Measurements from ENCODE around the gene RXFP3.

Gene RXFP3

DNA sequence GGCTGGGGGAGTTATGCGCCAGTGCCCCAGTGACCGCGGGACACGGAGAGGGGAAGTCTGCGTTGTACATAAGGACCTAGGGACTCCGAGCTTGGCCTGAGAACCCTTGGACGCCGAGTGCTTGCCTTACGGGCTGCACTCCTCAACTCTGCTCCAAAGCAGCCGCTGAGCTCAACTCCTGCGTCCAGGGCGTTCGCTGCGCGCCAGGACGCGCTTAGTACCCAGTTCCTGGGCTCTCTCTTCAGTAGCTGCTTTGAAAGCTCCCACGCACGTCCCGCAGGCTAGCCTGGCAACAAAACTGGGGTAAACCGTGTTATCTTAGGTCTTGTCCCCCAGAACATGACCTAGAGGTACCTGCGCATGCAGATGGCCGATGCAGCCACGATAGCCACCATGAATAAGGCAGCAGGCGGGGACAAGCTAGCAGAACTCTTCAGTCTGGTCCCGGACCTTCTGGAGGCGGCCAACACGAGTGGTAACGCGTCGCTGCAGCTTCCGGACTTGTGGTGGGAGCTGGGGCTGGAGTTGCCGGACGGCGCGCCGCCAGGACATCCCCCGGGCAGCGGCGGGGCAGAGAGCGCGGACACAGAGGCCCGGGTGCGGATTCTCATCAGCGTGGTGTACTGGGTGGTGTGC, at the start of gene RXFP3:
Gene RXFP3, plus strand, starts transcription at position 6 of the 636 bp plus-strand sequence. Its CDS starts 355 bp downstream, at position 361.
- Histone ChIP-seq H3K9me3 (replicated peaks; ENCODE audit: insufficient read depth, low read length) (no peaks in the 10 kb centered on the region), H3K27ac (ENCODE audit: low read length) (no peak within 1 kb of the TSS), H3K9me2 (replicated peaks; ENCODE audit: insufficient read depth, low read length) (no peaks in the 10 kb centered on the region), H3K4me2 (ENCODE audit: low read depth, low read length) (no peak within 1 kb of the TSS), H3K4me1 (ENCODE audit: low read length) (peaks cover 13% of the 10 kb centered on the region), H3K4me3 (ENCODE audit: low read length) (no peak within 1 kb of the TSS), H3K9ac (ENCODE audit: low read length) (no peak within 1 kb of the TSS), H3K27me3 (replicated peaks; ENCODE audit: insufficient read depth, low read length) (no peaks in the 10 kb centered on the region), H3K36me3 (replicated peaks; ENCODE audit: insufficient read depth, low read length) (no peaks in the 10 kb centered on the region), H4K20me1 (ENCODE audit: insufficient read depth, low read length) (no peaks in the 10 kb centered on the region), H3F3A (ENCODE audit: insufficient read depth, low read length) (no peaks in the 10 kb centered on the region), H3K79me2 (ENCODE audit: low read length) (no peaks in the 10 kb centered on the region), H2AFZ (ENCODE audit: low read length) (no peak within 1 kb of the TSS)
- TF ChIP-seq EZH2phosphoT487 (IDR thresholded peaks at IDR 0.05; ENCODE audit: low read length) (no peak), CTCF (IDR thresholded peaks at IDR 0.05; ENCODE audit: low read length) (no peak), EZH2 (optimal IDR thresholded peaks at IDR 0.05; ENCODE audit: low read depth, low read length) (no peak)
- DNase-seq, result no peak

- Histone ChIP-seq H3K9me2 (replicated peaks; ENCODE audit: insufficient read depth, low read length) (no peaks in the 10 kb centered on the region), H3K4me1 (ENCODE audit: low read length) (no peaks in the 10 kb centered on the region), H3K36me3 (replicated peaks; ENCODE audit: insufficient read depth, low read length) (no peaks in the 10 kb centered on the region), H3F3A (ENCODE audit: insufficient read depth, low read length) (no peaks in the 10 kb centered on the region), H3K79me2 (ENCODE audit: low read length) (no peaks in the 10 kb centered on the region), H3K4me3 (ENCODE audit: low read length) (no peak overlapping the region), H2AFZ (ENCODE audit: low read length) (no peak overlapping the region), H3K9me3 (replicated peaks; ENCODE audit: insufficient read depth, low read length) (no peaks in the 10 kb centered on the region), H3K9ac (ENCODE audit: low read length) (no peak overlapping the region), H3K27me3 (replicated peaks; ENCODE audit: insufficient read depth, low read length) (no peaks in the 10 kb centered on the region), H3K4me2 (ENCODE audit: low read depth, low read length) (no peak overlapping the region), H3K27ac (ENCODE audit: low read length) (no peak overlapping the region), H4K20me1 (ENCODE audit: insufficient read depth, low read length) (no peaks in the 10 kb centered on the region)
- TF ChIP-seq CTCF (IDR thresholded peaks at IDR 0.05; ENCODE audit: low read length), result no peak
- TF ChIP-seq EZH2 (optimal IDR thresholded peaks at IDR 0.05; ENCODE audit: low read depth, low read length), result no peak
- TF ChIP-seq EZH2phosphoT487 (IDR thresholded peaks at IDR 0.05; ENCODE audit: low read length), result no peak
- DNase-seq, result no peak
Measured at GRCh38 chr5:33887268-33887667, 48.9 kb upstream of the RXFP3 start.

GRCh38 chr5:33888587-33888986, 47.6 kb upstream of the RXFP3 start:
- no peak for TF ChIP-seq EZH2 (optimal IDR thresholded peaks at IDR 0.05; ENCODE audit: low read depth, low read length)
- Histone ChIP-seq H3K9me3 (replicated peaks; ENCODE audit: insufficient read depth, low read length) (no peaks in the 10 kb centered on the region), H3K36me3 (replicated peaks; ENCODE audit: insufficient read depth, low read length) (no peaks in the 10 kb centered on the region), H3K4me3 (ENCODE audit: low read length) (no peak overlapping the region), H3K4me1 (ENCODE audit: low read length) (no peaks in the 10 kb centered on the region), H3K9ac (ENCODE audit: low read length) (no peak overlapping the region), H3K9me2 (replicated peaks; ENCODE audit: insufficient read depth, low read length) (no peaks in the 10 kb centered on the region), H3K27ac (ENCODE audit: low read length) (no peak overlapping the region), H3K79me2 (ENCODE audit: low read length) (no peaks in the 10 kb centered on the region), H2AFZ (ENCODE audit: low read length) (no peak overlapping the region), H3K27me3 (replicated peaks; ENCODE audit: insufficient read depth, low read length) (no peaks in the 10 kb centered on the region), H3F3A (ENCODE audit: insufficient read depth, low read length) (no peaks in the 10 kb centered on the region), H3K4me2 (ENCODE audit: low read depth, low read length) (no peak overlapping the region), H4K20me1 (ENCODE audit: insufficient read depth, low read length) (no peaks in the 10 kb centered on the region)
- no peak for DNase-seq
